Thoracic aorta (tissue), 2 donors: ENCODE data around the gene DUSP21. TPM values are rescaled to one million over a fixed set of nuclear protein-coding genes. Genes with fewer than 3 reads are reported as not detected.
A peak's percentile ranks its signal among the peaks of the same experiment; 100 is the strongest.

Experiments
- ATAC-seq: fragments of 150-250 bp; one replicate; pipeline ENCODE4 v1.8.0; 2017; ENCODE audit warnings: low read depth; ENCODE audit not compliant: insufficient number of reproducible peaks, low FRiP score
- DNase-seq: peaks from one replicate; pipeline ENCODE4 v3.0.0-alpha.2; 2020; ENCODE audit warnings: low spot score
- H3K27ac ChIP-seq, 2 donors: fragments of 200-600 bp; sonication (generic); 1 replicate in 1 of 2; 2 replicates in 1 of 2; pipeline ENCODE4 v1.5.1; 2016; ENCODE audit warnings: mild to moderate bottlenecking in 2 of 2, moderate library complexity in 2 of 2
- H3K27me3 ChIP-seq: fragments of 200-600 bp; sonication (generic); replicated peaks from 2 replicates; pipeline ENCODE4 v1.6.0; 2016; ENCODE audit warnings: mild to moderate bottlenecking; ENCODE audit not compliant: insufficient read depth
- H3K36me3 ChIP-seq: fragments of 200-600 bp; sonication (generic); one replicate; pipeline ENCODE4 v1.5.1; 2016
- H3K4me1 ChIP-seq, 2 donors: fragments of 200-600 bp; sonication (generic); 1 replicate in 1 of 2; 2 replicates in 1 of 2; pipeline versions ENCODE4 v1.5.1 to v1.6.0; 2016; ENCODE audit warnings: low read depth in 2 of 2, mild to moderate bottlenecking in 1 of 2; ENCODE audit not compliant: control insufficient read depth in 1 of 2
- H3K4me3 ChIP-seq: fragments of 200-600 bp; sonication (generic); 2 replicates; pipeline ENCODE4 v1.5.1; 2016; ENCODE audit warnings: mild to moderate bottlenecking
- H3K9me3 ChIP-seq: fragments of 200-600 bp; sonication (generic); 2 replicates; pipeline ENCODE4 v1.5.1; 2016
- CTCF ChIP-seq: fragments of 200-600 bp; sonication (generic); IDR thresholded peaks from one replicate; pipeline ENCODE4 v1.5.1; 2019; ENCODE audit warnings: antibody characterized with exemption
- total RNA-seq, 2 donors: library from RNA; depleted of rRNA; stranded (reverse); fragments of >200 nt; gene quantifications; one replicate each; pipeline versions ENCODE4 v1.1.0 to v1.2.3, GENCODE V29; 2016

Gene DUSP21
- total RNA-seq, 2 donors from 2014 or later: not detected

- Histone ChIP-seq H3K9me3 (no peaks in the 10 kb centered on the region), H3K4me1 (peaks cover 0 to 5% of the 10 kb centered on the region in 2 donors), H3K27ac (peak overlapping the region; percentile 82 to 96), H3K36me3 (no peaks in the 10 kb centered on the region), H3K4me3 (peak overlapping the region; percentile 91), H3K27me3 (no peaks in the 10 kb centered on the region)
- no peak for TF ChIP-seq CTCF
- DNase-seq (no peak), ATAC-seq (no peak)
Observed at GRCh38 chrX:44871931-44872820, 28.4 kb downstream of the DUSP21 start.

GRCh38 chrX:44872821-44873414 lies 29.1 kb downstream of the DUSP21 start, which contains the start of gene KDM6A:
TSS of gene KDM6A (plus strand) at chrX:44873188. CDS start at chrX:44873552, 364 bp downstream.
- no peaks in the 10 kb centered on the region for H3K9me3 ChIP-seq
- DNase-seq (peak; percentile 88), ATAC-seq (peak; percentile 91)
- peak within 1 kb of the TSS; percentile 91 for H3K4me3 ChIP-seq
- H3K36me3 ChIP-seq: no peaks in the 10 kb centered on the region
- TF ChIP-seq CTCF: no peak
- H3K27me3 ChIP-seq: no peaks in the 10 kb centered on the region
- H3K4me1 ChIP-seq: peaks cover 0 to 8% of the 10 kb centered on the region in 2 donors
- peak within 1 kb of the TSS; percentile 96 to 97 for H3K27ac ChIP-seq

- Histone ChIP-seq H3K27me3 (no peaks in the 10 kb centered on the region), H3K36me3 (no peaks in the 10 kb centered on the region), H3K4me3 (peak overlapping the region; percentile 91), H3K9me3 (no peaks in the 10 kb centered on the region), H3K4me1 (peaks cover 0 to 10% of the 10 kb centered on the region in 2 donors), H3K27ac (peak overlapping the region; percentile 96 to 97)
- ATAC-seq (no peak), DNase-seq (peak; percentile 3)
- TF ChIP-seq CTCF: no peak
Observed at GRCh38 chrX:44873415-44874276, 29.8 kb downstream of the DUSP21 start.

- no peak for TF ChIP-seq CTCF
- no peak for ATAC-seq
- H3K9me3 ChIP-seq: no peaks in the 10 kb centered on the region
- H3K4me3 ChIP-seq: peak overlapping the region; percentile 91
- no peak for DNase-seq
- no peaks in the 10 kb centered on the region for H3K36me3 ChIP-seq
- H3K27ac ChIP-seq: peak overlapping the region; percentile 96 to 97
- peaks cover 0 to 10% of the 10 kb centered on the region in 2 donors for H3K4me1 ChIP-seq
- H3K27me3 ChIP-seq: no peaks in the 10 kb centered on the region
Observed at GRCh38 chrX:44874420-44875184, 30.8 kb downstream of the DUSP21 start.
